H1 (cell line): ENCODE measurements around the gene JOSD2. TPM values are rescaled to one million over a fixed set of nuclear protein-coding genes. Genes with fewer than 3 reads are reported as not detected.

Experiments used
- CHD7 ChIP-seq: fragments of 300-600 bp; sonication (generic); IDR thresholded peaks from 2 replicates; pipeline ENCODE4 v1.7.1; 2012; ENCODE audit warnings: low read length, moderate library complexity, mild to moderate bottlenecking, inconsistent platforms; ENCODE audit not compliant: insufficient replicate concordance
- JUN ChIP-seq: IDR thresholded peaks from 2 replicates; pipeline ENCODE4 v1.6.1; 2011; ENCODE audit warnings: low read depth, mild to moderate bottlenecking, improper control_type of control experiment, low read length
- MAFK ChIP-seq: IDR thresholded peaks from 2 replicates; pipeline ENCODE4 v1.6.1; 2012; ENCODE audit warnings: low read depth, mild to moderate bottlenecking, improper control_type of control experiment, low read length
- MAX ChIP-seq: IDR thresholded peaks from 2 replicates; pipeline ENCODE4 v1.6.1; 2012; ENCODE audit warnings: inconsistent platforms
- SP1 ChIP-seq: IDR thresholded peaks from 2 replicates; pipeline ENCODE4 v1.6.1; 2011; ENCODE audit warnings: low read depth, low read length
- SP4 ChIP-seq: IDR thresholded peaks from 2 replicates; pipeline ENCODE4 v1.6.1; 2012; ENCODE audit warnings: low read length, inconsistent platforms
- polyA plus RNA-seq, 7 experiments: library from polyadenylated mRNA; depleted of rRNA in 3 of 7; stranded (reverse) in 5 of 7; unstranded in 2 of 7; fragments of >200 nt in 5 of 7; fragments of 200-250 nt in 2 of 7; gene quantifications; 1 replicate in 5 of 7; 2 replicates in 1 of 7; 4 replicates in 1 of 7; pipeline versions ENCODE4 v1.2.1 to v1.2.3, GENCODE V29; 2011 to 2013; ENCODE audit warnings: missing spikeins in 2 of 7, mixed read lengths in 2 of 7
- total RNA-seq: library from RNA; stranded (reverse); fragmentation: NEBNext Ultra II Directional; extraction: Animal tissue kit (Norgen Biotek cat#: 25700); gene quantifications from 2 replicates; pipeline ENCODE4 v1.2.1, GENCODE V29; 2021

JOSD2 gene
- total and polyA plus RNA-seq, 2 of the 8 experiments (the other 6 are each of a cell fraction or from before 2014, with no cell fraction given) = 1.9 to 6.6 TPM

- TF ChIP-seq JUN (no peak), CHD7 (no peak), SP4 (no peak), SP1 (no peak), MAX (no peak), MAFK (no peak)
Observed at GRCh38 chr19:50497022-50497405, 14.0 kb downstream of the JOSD2 start (continued).
